HepG2 (cell line): ENCODE results near the gene GRAMD4. TPM values are rescaled to one million over a fixed set of nuclear protein-coding genes. Genes with fewer than 3 reads are reported as not detected.

Source experiments
- ELF4 ChIP-seq: sonication (generic); formaldehyde crosslinking; IDR thresholded peaks from 2 replicates; pipeline ENCODE4 v1.5.0; 2020; ENCODE audit warnings: missing genetic modification reagents, mild to moderate bottlenecking, moderate library complexity, borderline replicate concordance
- MAFK ChIP-seq, 2 experiments: IDR thresholded peaks in 1 of 2; conservative IDR thresholded peaks in 1 of 2; 2 replicates each; pipeline ENCODE4 v1.6.1; 2011; ENCODE audit warnings: improper control_type of control experiment in 2 of 2, low read length in 2 of 2
- MEIS2 ChIP-seq: sonication (generic); formaldehyde crosslinking; IDR thresholded peaks from 2 replicates; pipeline ENCODE4 v1.9.0; 2021; ENCODE audit warnings: mild to moderate bottlenecking, missing genetic modification reagents
- NR2C2 ChIP-seq: sonication (generic); formaldehyde crosslinking; IDR thresholded peaks from 2 replicates; pipeline ENCODE4 v1.4.0; 2020; ENCODE audit warnings: missing genetic modification reagents, mild to moderate bottlenecking, moderate library complexity, borderline replicate concordance
- REPIN1 ChIP-seq: sonication (generic); formaldehyde crosslinking; IDR thresholded peaks from 2 replicates; pipeline ENCODE4 v1.8.0; 2022; ENCODE audit warnings: missing genetic modification reagents, low read depth, mild to moderate bottlenecking, borderline replicate concordance
- TARDBP ChIP-seq: sonication (generic); formaldehyde crosslinking; IDR thresholded peaks from 2 replicates; pipeline ENCODE4 v1.8.0; 2022; ENCODE audit warnings: mild to moderate bottlenecking, missing genetic modification reagents
- ZNF33B ChIP-seq: sonication (generic); formaldehyde crosslinking; IDR thresholded peaks from 2 replicates; pipeline ENCODE4 v1.5.1; 2020; ENCODE audit warnings: mild to moderate bottlenecking, missing genetic modification reagents
- ZNF44 ChIP-seq: sonication (generic); formaldehyde crosslinking; IDR thresholded peaks from 2 replicates; pipeline ENCODE4 v1.5.1; 2020; ENCODE audit warnings: mild to moderate bottlenecking, missing genetic modification reagents
- ZNF549 ChIP-seq: sonication (generic); formaldehyde crosslinking; IDR thresholded peaks from 2 replicates; pipeline ENCODE4 v1.5.0; 2020; ENCODE audit warnings: missing genetic modification reagents
- ZNF556 ChIP-seq: sonication (generic); formaldehyde crosslinking; IDR thresholded peaks from 2 replicates; pipeline ENCODE4 v1.4.0; 2020; ENCODE audit warnings: mild to moderate bottlenecking, missing genetic modification reagents, borderline replicate concordance
- ZNF569 ChIP-seq: sonication (generic); formaldehyde crosslinking; IDR thresholded peaks from 2 replicates; pipeline ENCODE4 v1.5.0; 2020; ENCODE audit warnings: mild to moderate bottlenecking, missing genetic modification reagents, moderate library complexity, borderline replicate concordance
- ZNF598 ChIP-seq: sonication (generic); formaldehyde crosslinking; IDR thresholded peaks from 2 replicates; pipeline ENCODE4 v1.5.1; 2020; ENCODE audit warnings: mild to moderate bottlenecking, missing genetic modification reagents, borderline replicate concordance
- ZNF776 ChIP-seq: sonication (generic); formaldehyde crosslinking; IDR thresholded peaks from 2 replicates; pipeline ENCODE4 v1.4.0; 2020; ENCODE audit warnings: mild to moderate bottlenecking, missing genetic modification reagents
- ZSCAN20 ChIP-seq: sonication (generic); formaldehyde crosslinking; IDR thresholded peaks from 2 replicates; pipeline ENCODE4 v1.4.0; 2020; ENCODE audit warnings: missing genetic modification reagents, mild to moderate bottlenecking, borderline replicate concordance
- polyA plus RNA-seq, 8 experiments: library from polyadenylated mRNA; depleted of rRNA in 3 of 8; stranded (reverse) in 7 of 8; unstranded in 1 of 8; fragments of >200 nt; fragmentation: Illumina TruSeq in 4 of 8; extraction: Trizol in 4 of 8; gene quantifications; 2 replicates each; pipeline versions ENCODE4 v1.2.1 to v1.2.3, GENCODE V29; 2011 to 2016; ENCODE audit warnings: low read depth in 4 of 8, missing spikeins in 1 of 8, mixed read lengths in 1 of 8; ENCODE audit not compliant: insufficient read depth in 1 of 8
- total RNA-seq, 5 experiments: library from RNA; depleted of rRNA; stranded (reverse); fragments of >200 nt; fragmentation: Illumina TruSeq; extraction: Trizol; gene quantifications; 2 replicates each; pipeline ENCODE4 v1.2.3, GENCODE V29; 2016; ENCODE audit warnings: low read depth in 1 of 5
- TF ChIP-seq, protein P1 (sequence below): sonication (generic); formaldehyde crosslinking; IDR thresholded peaks from 2 replicates; pipeline ENCODE4 v1.4.0; 2020; ENCODE audit warnings: missing genetic modification reagents, low read depth, mild to moderate bottlenecking, borderline replicate concordance
- TF ChIP-seq, protein P2 (sequence below): sonication (generic); formaldehyde crosslinking; IDR thresholded peaks from 2 replicates; pipeline ENCODE4; 2020; ENCODE audit warnings: missing genetic modification reagents, mild to moderate bottlenecking, borderline replicate concordance
- TF ChIP-seq, protein P3 (sequence below): sonication (generic); formaldehyde crosslinking; IDR thresholded peaks from 2 replicates; pipeline ENCODE4 v1.8.1; 2023; ENCODE audit warnings: mild to moderate bottlenecking, inconsistent platforms, moderate library complexity, missing genetic modification reagents, borderline replicate concordance
- TF ChIP-seq, protein P4 (sequence below): IDR thresholded peaks from 2 replicates; pipeline ENCODE4 v1.6.1; 2016
- TF ChIP-seq, protein P5 (sequence below): sonication (generic); formaldehyde crosslinking; IDR thresholded peaks from 2 replicates; pipeline ENCODE4 v1.8.1; 2023; ENCODE audit warnings: mild to moderate bottlenecking, moderate library complexity, missing genetic modification reagents
- TF ChIP-seq, protein P6 (sequence below): sonication (generic); formaldehyde crosslinking; IDR thresholded peaks from 2 replicates; pipeline ENCODE4 v1.4.0; 2020; ENCODE audit warnings: low read depth, mild to moderate bottlenecking, missing genetic modification reagents

GRAMD4 gene
- total and polyA plus RNA-seq, 2 of the 13 experiments (the other 11 are each of a cell fraction or from before 2014, with no cell fraction given), result 15.2 to 15.7 TPM

DNA sequence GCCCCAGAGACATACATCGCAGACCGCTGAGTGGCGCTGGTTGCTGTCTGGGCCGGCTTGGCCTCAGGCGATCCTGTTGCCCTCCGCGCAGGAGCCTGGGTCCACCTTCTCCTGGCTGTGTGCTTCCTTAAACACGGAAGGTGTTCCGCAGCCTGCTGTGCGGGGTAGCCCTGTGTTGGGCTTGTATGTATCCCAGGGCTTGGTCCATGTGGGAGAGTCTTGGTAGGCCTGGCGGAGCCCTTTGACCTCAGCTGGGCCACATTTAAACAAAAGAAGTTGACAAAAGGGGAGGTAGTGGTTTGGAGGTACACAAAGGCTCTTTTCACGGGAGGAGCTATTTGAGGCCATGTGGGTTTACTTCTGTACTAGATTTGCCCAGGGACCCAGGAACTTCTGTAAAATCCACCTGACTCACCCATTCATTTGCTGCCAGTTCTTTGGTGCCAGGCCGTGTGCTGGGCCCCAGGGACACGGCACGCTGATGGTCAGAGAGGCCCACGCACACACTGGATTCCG is 11.0 kb upstream of the GRAMD4 start (continued):
- TF ChIP-seq ZNF44 (CRISPR knock-in tag) (0 out of 2 replicates have a peak, but pooled peaks have one; percentile 26), TARDBP (CRISPR knock-in tag) (no peak), ZNF33B (no peak), NR2C2 (CRISPR knock-in tag) (peak; percentile 87), ELF4 (no peak), ZNF569 (no peak), REPIN1 (CRISPR knock-in tag) (no peak), MAFK (conservative IDR thresholded peaks at IDR 0.05 in 1 of 2, IDR thresholded peaks at IDR 0.05 in 1 of 2; ENCODE audit: low read length in 2 of 2) (no peak), MEIS2 (CRISPR knock-in tag) (0 out of 2 replicates have a peak, but pooled peaks have one; percentile 41), ZNF549 (no peak), ZSCAN20 (CRISPR knock-in tag) (no peak), ZNF598 (CRISPR knock-in tag) (no peak), ZNF556 (CRISPR knock-in tag) (peak; percentile 73; the same call in 1 of the 2 replicates), ZNF776 (CRISPR knock-in tag) (no peak)
- TF ChIP-seq, protein P1, sequence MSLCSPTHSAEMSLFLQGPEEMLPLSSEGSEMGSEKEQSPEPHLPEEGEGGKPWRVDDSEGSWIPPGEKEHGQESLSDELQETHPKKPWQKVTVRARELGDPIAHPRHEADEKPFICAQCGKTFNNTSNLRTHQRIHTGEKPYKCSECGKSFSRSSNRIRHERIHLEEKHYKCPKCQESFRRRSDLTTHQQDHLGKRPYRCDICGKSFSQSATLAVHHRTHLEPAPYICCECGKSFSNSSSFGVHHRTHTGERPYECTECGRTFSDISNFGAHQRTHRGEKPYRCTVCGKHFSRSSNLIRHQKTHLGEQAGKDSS (CRISPR knock-in tag), result peak; percentile 75; the same call in 1 of the 2 replicates
- TF ChIP-seq, protein P2, sequence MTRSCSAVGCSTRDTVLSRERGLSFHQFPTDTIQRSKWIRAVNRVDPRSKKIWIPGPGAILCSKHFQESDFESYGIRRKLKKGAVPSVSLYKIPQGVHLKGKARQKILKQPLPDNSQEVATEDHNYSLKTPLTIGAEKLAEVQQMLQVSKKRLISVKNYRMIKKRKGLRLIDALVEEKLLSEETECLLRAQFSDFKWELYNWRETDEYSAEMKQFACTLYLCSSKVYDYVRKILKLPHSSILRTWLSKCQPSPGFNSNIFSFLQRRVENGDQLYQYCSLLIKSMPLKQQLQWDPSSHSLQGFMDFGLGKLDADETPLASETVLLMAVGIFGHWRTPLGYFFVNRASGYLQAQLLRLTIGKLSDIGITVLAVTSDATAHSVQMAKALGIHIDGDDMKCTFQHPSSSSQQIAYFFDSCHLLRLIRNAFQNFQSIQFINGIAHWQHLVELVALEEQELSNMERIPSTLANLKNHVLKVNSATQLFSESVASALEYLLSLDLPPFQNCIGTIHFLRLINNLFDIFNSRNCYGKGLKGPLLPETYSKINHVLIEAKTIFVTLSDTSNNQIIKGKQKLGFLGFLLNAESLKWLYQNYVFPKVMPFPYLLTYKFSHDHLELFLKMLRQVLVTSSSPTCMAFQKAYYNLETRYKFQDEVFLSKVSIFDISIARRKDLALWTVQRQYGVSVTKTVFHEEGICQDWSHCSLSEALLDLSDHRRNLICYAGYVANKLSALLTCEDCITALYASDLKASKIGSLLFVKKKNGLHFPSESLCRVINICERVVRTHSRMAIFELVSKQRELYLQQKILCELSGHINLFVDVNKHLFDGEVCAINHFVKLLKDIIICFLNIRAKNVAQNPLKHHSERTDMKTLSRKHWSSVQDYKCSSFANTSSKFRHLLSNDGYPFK (CRISPR knock-in tag), result no peak
- TF ChIP-seq, protein P3, sequence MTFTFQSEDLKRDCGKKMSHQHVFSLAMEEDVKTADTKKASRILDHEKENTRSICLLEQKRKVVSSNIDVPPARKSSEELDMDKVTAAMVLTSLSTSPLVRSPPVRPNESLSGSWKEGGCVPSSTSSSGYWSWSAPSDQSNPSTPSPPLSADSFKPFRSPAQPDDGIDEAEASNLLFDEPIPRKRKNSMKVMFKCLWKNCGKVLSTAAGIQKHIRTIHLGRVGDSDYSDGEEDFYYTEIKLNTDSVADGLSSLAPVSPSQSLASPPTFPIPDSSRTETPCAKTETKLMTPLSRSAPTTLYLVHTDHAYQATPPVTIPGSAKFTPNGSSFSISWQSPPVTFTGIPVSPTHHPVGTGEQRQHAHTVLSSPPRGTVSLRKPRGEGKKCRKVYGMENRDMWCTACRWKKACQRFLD, result no peak
- TF ChIP-seq, protein P4, sequence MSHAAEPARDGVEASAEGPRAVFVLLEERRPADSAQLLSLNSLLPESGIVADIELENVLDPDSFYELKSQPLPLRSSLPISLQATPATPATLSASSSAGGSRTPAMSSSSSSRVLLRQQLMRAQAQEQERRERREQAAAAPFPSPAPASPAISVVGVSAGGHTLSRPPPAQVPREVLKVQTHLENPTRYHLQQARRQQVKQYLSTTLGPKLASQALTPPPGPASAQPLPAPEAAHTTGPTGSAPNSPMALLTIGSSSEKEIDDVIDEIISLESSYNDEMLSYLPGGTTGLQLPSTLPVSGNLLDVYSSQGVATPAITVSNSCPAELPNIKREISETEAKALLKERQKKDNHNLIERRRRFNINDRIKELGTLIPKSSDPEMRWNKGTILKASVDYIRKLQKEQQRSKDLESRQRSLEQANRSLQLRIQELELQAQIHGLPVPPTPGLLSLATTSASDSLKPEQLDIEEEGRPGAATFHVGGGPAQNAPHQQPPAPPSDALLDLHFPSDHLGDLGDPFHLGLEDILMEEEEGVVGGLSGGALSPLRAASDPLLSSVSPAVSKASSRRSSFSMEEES (CRISPR knock-in tag), result peak; percentile 41; the same call in 1 of the 2 replicates
- TF ChIP-seq, protein P5, sequence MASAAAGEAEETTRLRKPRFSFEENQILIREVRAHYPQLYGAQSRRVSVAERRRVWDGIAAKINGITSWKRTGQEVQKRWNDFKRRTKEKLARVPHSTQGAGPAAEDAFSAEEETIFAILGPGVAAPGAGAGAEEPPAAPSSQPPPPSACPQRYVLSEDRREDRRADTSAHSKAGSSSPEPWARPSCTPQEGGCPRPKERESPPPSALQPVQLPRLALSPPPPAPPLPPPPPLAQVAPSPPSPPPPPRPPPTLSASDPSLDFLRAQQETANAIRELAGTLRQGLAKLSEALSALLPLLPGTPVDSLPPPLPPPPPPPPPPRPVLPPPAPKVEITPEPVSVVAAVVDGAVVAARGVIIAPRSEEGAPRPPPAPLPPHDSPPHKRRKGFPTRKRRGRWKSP (CRISPR knock-in tag), result no peak
- TF ChIP-seq, protein P6, sequence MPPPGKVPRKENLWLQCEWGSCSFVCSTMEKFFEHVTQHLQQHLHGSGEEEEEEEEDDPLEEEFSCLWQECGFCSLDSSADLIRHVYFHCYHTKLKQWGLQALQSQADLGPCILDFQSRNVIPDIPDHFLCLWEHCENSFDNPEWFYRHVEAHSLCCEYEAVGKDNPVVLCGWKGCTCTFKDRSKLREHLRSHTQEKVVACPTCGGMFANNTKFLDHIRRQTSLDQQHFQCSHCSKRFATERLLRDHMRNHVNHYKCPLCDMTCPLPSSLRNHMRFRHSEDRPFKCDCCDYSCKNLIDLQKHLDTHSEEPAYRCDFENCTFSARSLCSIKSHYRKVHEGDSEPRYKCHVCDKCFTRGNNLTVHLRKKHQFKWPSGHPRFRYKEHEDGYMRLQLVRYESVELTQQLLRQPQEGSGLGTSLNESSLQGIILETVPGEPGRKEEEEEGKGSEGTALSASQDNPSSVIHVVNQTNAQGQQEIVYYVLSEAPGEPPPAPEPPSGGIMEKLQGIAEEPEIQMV (CRISPR knock-in tag), result no peak
